OCI-LY3 (cell line): Measurements from ENCODE around the gene NPPB.

ENCODE experiments used
- EZH2phosphoT487 ChIP-seq: fragments of 200-600 bp; shearing (Covaris generic); IDR thresholded peaks from 2 replicates; pipeline ENCODE4 v1.6.1; 2018; ENCODE audit warnings: antibody characterized with exemption, mixed run types, low read depth
- TF ChIP-seq, protein P1 (sequence below): fragments of 200-600, 300-600 bp; sonication (generic); IDR thresholded peaks from 2 replicates; pipeline ENCODE4 v1.5.1; 2014; ENCODE audit warnings: antibody characterized with exemption, low read length, low read depth

GRCh38 chr1:11885916-11886315 lies 27.2 kb upstream of the NPPB start:
- TF ChIP-seq, protein P1, sequence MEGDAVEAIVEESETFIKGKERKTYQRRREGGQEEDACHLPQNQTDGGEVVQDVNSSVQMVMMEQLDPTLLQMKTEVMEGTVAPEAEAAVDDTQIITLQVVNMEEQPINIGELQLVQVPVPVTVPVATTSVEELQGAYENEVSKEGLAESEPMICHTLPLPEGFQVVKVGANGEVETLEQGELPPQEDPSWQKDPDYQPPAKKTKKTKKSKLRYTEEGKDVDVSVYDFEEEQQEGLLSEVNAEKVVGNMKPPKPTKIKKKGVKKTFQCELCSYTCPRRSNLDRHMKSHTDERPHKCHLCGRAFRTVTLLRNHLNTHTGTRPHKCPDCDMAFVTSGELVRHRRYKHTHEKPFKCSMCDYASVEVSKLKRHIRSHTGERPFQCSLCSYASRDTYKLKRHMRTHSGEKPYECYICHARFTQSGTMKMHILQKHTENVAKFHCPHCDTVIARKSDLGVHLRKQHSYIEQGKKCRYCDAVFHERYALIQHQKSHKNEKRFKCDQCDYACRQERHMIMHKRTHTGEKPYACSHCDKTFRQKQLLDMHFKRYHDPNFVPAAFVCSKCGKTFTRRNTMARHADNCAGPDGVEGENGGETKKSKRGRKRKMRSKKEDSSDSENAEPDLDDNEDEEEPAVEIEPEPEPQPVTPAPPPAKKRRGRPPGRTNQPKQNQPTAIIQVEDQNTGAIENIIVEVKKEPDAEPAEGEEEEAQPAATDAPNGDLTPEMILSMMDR, result no peak
- TF ChIP-seq EZH2phosphoT487, result no peak
